ENCODE results near the gene ADCY5.

Gene ADCY5

DNA sequence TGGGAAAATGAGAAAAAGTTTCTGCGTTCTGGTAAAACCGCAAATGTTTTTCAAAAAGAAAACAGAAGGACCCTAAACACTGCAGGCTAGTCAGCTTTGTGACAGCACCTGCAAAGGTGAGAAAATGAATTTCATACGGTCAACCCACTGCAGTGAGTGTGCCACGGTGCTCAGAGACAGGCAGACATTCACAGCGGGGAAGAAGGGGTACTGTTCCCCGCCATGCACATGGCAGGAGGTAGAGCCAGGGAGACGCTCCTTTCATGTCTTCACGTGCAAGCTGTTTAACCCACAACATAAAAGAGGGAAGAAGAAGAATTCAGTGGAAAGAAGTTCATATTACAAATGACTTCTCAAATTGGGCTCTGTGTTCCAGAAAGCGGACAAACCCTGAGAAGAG, 137.7 kb downstream of the ADCY5 start:
- no peak for DNase-seq (ENCODE audit: low read depth in 2 of 3, low spot score in 1 of 3)

GRCh38 chr3:123310741-123311140, 138.1 kb downstream of the ADCY5 start:
- no peak for DNase-seq (ENCODE audit: low read depth in 2 of 3, low spot score in 1 of 3)

DNA sequence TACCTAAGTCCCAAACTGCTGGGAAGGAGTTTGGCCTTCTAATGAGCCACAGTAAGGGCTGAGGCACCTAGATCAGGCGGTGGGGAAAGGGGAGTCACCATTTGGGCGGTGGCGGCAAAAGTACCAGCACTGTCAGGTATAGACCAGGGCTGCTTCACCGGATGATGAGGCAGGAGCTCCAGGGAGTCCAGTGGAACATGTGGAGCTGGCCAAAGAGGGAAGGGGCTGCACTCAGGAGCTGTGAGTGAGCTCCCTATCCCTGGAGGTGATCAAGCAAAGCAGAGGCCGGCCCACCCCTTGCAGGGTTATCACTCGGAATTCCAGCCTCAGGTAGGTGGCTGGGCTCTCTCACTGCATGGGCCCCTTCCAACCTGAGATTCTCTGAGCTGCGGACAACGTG, 138.7 kb downstream of the ADCY5 start:
- no peak for DNase-seq (ENCODE audit: low read depth in 2 of 3, low spot score in 1 of 3)

DNA sequence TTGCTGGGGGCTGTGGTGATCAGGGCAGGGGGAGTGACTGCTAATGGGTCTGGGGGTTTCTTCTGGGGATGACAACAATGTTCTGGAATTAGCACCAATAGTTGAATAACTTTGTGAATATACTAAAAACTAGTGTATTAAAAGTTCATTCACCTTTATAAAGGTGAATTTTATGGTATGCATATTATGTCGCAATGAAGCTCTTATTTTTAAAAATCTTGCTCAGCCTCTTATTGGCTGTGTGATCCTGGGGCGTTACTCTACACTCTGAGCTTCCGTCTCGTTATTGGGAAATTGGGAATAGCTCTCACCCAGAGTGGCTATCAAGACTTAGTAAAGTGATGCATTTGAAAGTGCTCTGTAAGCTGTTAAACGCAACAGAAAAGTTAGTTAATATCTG, 141.8 kb downstream of the ADCY5 start:
- DNase-seq (ENCODE audit: low read depth in 2 of 3, low spot score in 1 of 3): no peak

DNA sequence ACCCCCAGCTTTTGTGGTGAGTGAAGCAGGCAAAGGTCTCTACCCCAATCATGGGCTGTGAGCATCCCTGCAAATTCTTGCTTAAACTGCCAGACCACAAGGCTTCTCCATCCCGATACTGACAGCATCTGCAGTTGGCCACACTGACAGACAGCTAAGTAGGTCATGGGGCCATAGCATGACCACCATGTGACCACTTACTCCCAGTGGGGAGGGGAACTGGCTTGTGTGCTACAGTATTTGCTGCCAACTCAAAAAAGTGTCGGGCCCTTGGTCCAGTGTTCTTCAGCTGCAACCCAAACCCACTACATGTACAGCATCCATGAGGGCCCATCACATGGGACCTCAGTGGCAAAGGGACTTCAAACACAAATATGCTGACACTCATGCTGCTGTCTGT, 143.7 kb downstream of the ADCY5 start:
- no peak for DNase-seq (ENCODE audit: low read depth in 2 of 3, low spot score in 1 of 3)

GRCh38 chr3:123303976-123304560, 144.8 kb downstream of the ADCY5 start:
- no peak for DNase-seq (ENCODE audit: low read depth in 2 of 3, low spot score in 1 of 3)

DNA sequence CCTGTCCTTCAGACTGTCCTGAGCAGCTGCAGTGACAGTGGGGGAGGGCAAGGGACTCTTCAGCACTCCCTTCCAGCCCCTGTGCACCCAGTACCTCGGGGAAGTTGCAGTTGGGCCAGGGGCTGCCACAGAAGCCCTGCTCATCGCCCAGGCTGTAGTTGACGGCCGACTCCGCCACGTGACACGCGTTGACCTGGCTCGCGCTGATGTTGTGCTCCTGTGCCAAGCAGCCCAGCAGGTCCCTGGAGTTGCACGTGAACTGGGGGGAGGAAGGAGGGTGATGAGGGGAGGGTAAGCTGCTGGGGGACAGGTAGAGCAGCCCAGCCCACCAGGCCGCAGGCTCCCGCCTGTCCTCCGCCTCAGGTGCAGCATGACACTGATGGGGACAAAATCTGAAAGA, 145.9 kb downstream of the ADCY5 start:
- no peak for DNase-seq (ENCODE audit: low read depth in 2 of 3, low spot score in 1 of 3)

DNA sequence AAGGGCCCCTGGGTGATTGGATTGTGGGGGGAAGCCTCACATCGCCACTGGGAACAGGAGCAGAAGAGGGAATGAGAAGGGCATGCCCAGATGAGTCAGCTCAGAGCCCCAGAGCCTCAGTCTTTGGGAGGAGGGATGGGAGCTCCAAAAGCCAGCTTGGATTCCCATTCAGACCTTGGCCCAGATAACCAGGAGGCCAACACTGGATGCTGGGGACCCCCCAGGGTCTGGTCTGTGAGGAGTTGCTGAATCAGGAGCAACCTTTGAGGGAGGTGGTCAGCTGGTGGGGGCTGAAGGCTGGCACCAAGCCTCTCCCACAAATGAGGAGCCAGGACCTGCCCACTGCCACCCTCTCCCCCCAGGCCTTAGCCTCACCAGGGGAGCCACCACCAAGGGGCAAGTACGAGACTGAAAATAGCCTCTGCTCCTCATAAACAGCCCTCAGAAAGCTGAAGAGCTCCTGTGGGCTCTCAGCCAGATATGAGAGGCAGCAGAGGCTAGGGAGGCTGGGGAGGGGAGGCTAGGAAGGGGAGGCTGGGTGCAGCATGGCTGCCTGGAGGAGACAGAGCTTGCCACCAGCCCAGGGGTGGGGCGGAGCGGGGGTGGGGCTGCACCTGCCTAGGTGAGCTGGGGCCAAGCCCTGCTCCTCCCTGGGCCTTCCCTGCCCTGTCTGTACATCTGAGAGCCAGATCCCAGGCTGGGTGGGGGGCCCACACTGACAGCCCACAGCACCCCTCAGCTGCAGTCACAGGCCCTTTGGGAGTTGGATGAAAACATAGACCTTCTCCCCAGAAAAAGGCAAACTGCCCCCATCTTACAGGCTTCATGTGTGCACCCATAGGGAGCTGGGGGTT, 147.3 kb downstream of the ADCY5 start:
- DNase-seq (ENCODE audit: low read depth in 2 of 3, low spot score in 1 of 3): no peak

GRCh38 chr3:123300583-123300982, 148.3 kb downstream of the ADCY5 start:
- DNase-seq (ENCODE audit: low read depth in 2 of 3, low spot score in 1 of 3): no peak

DNA sequence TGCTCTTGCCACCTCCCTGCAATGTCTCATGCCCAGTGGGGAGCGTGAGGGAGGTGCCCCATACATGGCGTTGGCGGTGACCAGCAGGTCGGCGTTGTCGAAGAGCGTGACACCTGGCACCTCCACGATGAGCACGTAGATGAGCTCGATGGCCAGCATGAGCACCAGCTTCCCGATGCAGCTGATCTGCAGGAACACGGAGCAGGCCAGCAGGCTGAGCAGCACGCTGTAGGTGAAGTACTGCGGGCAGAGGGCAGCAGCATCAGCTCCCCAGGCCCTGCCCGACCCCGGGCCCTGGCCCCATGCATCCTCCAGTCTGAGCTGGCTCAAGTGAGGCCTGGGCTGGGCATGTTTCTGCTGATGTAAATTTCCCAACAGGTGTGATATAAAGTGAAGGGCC, 148.8 kb downstream of the ADCY5 start:
- DNase-seq (ENCODE audit: low read depth in 2 of 3, low spot score in 1 of 3): no peak

GRCh38 chr3:123299581-123299980, 149.3 kb downstream of the ADCY5 start:
- DNase-seq (ENCODE audit: low read depth in 2 of 3, low spot score in 1 of 3): no peak

GRCh38 chr3:123298903-123299302, 150.0 kb downstream of the ADCY5 start:
- no peak for DNase-seq (ENCODE audit: low read depth in 2 of 3, low spot score in 1 of 3)

DNA sequence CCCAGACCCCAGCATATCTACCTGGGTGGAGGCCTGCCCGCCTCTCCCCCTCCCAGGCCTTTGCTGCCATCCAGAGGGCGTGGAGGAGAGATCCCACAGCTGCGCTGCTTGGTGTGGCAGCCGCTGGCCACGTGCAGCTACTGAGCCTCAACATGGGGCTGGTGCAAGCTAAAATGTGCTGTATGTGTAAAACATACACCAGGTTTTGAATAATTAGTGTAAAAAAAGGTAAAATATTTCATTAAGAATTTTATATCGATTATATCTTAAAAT, 151.3 kb downstream of the ADCY5 start:
- DNase-seq (ENCODE audit: low read depth in 2 of 3, low spot score in 1 of 3): no peak

DNA sequence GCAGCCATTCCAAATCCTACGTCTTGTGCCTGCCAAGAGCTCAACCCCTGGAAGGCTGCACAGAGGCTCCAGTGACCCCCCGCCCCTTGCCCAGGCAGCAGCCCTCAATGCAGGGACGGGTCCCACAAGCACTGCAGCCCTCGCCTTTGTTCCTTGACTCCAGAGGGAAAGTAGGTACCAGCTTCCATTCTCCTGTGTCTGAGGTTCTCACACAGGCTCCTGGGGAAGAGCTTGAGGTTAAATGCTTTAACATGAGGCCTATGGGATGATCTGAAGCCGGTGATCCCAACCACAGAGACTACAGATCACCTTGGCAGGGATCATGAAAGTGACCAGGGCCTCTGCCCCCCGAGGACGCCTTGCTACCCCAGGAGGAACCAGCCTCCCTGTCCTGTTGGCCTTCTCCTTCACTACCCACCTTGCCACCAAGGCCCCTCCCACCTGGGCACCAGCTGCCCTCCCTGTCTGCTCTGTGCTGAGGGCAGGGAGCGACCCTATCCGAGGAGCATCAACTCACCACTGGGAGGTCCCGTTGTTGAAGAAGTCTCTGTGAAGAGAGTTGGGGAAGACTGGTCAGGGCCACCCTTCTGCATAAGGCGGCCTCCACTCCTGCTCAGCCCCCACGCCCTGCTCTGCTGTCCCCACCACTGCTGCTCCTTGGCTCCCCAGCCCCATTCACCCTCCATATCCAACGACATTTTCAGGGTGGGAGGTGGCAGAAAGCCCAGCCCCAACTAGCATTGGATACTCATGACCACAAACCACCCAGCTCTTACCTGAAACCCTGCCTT, 151.9 kb downstream of the ADCY5 start:
- no peak for DNase-seq (ENCODE audit: low read depth in 2 of 3, low spot score in 1 of 3)

DNA sequence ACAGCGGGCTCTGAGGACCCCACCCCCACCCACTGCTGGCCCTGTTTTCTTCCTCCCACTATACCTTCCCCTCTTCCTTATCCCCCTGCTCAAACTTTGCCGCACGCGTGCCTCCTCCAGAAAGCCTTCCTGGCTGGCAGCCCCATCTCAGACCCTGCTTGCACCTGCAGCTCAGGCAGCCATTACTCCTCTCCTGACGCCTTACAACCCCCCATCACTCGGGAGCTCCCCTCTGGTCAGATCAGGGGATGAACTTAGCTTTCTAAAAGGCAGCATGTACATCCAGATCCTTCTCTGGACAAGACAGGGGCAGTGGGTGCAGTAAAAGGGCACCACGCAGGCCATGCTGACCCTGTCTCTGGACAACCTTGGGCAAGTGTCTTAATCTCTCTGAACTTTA, 152.6 kb downstream of the ADCY5 start:
- no peak for DNase-seq (ENCODE audit: low read depth in 2 of 3, low spot score in 1 of 3)

DNA sequence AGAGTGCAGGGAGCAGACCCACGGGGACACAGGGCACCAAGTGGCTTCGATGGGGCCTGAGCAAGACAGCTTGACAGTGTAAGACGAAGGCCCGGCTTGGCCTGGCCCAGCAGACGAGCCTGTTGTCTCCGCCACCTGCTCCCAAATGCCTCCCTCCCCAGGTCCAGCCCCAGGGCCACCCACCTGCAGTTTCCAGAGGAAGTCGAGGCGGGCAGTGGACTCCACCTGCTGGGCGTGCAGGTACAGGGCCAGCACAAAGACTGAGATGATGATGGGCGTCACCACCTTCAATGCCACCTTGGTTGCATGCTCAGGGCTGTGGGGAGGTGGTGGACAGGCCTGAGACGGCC, 153.0 kb downstream of the ADCY5 start:
- no peak for DNase-seq (ENCODE audit: low read depth in 2 of 3, low spot score in 1 of 3)

DNA sequence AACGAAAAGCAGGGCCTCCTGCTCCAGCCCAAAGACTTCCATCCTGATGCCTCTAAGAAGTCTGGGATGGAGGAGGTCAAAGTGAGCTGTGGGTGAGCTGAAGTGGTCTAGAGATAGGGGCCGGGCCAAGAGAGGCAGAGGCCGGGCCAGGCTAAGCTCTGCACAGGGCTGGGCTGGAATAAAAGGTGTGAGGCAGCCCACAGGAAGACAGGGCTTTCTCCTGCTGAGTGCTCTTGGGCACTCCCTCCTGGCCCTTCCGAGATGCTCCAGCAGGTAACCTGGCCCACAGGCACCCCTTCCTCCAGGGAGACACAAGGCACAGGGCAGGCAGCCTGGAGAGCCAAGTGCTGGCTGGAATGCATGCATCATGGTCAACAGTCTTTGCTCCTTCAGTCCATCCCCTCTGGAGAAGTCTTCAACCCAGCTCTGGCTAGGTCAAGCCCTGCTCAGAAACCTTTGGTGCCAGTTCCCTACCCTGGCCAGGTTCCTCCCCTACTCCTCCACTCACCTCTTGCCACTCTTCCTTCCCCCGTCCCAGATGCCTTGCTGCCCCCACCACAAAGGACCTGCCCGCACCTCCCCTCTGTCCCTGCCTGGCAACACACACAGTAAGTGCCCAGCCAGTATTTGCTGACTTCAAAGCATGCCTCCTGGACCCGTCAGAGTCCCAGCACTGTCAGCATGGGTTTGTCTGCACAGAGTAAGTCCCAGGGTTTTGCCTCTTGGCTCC, 153.6 kb downstream of the ADCY5 start:
- DNase-seq (ENCODE audit: low read depth in 2 of 3, low spot score in 1 of 3): no peak

GRCh38 chr3:123294296-123294938, 154.5 kb downstream of the ADCY5 start:
- no peak for DNase-seq (ENCODE audit: low read depth in 2 of 3, low spot score in 1 of 3)

DNA sequence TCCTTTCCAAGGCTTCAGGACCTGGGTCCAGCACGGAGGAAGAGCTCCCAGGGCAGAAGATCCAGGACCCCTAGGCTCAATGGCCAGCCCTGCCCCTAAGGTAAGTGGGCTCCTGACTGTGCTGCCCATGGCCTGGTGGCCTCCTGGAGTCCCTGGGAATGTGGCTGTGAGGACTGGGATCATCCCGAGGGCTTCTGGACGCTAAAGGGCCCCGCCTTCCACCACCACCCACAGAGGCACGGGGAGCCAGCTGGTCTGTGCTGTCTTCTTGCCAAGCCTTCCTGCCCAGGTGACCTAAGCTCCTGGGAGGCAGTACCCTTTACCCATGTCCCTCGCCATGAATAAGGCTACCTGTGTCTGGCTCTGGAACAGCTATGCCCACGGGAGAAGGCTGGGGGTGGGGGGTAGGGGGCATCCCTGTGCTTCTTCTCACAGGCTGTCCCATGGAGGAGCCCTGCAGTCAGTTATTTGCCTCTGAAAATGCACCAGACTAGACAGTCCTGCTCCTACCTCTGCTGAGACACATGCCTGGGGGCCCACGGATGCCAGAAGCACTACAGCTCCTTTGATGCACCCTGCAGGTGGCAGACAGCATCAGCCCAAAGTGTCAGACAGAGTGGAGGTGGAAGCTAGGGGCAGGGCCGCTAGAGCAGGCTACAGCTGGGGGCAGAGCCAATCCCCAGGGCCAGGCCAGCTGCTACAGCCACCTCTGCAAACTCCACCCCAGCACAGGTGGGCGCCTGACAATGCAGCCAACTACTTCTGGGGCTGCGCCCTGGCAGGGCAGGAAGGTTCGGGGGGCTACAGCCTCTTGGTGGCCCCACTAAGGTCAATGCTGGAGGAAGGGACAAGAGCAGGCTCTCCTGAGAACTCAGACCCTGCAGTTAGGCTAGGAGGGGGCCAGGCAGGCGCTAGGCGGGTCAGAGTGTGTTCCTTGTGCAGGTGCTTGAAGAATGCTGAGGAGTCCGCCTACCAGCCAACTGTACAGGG, 156.3 kb downstream of the ADCY5 start:
- DNase-seq (ENCODE audit: low read depth in 2 of 3, low spot score in 1 of 3): no peak

DNA sequence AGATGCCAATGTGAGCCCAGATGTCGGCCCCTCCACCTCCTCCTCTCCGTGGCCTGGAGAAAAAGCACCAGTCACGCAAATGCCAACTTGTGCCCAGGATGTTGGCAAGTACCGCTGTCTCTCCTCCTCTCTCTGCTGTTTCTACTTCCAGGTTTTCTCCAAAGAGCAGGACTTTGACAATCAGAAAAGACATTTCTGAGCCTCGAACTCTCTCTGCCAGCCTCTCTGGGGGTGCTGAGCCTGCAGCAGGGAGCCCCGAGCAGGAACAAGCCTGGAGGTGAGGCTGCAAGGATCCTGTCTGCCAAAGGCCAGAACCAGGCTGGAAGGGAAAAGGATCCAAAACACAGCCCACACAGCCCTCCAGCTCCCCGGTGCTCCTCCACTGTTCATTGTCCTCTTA, 157.5 kb downstream of the ADCY5 start:
- no peak for DNase-seq (ENCODE audit: low read depth in 2 of 3, low spot score in 1 of 3)
